K562 (cell line): ENCODE results near the gene PILRA. TPM values are rescaled to one million over a fixed set of nuclear protein-coding genes. Genes with fewer than 3 reads are reported as not detected.
"Not testable (repeated sequence)": the region's sequence is repeated elsewhere in the genome, so short reads cannot be mapped to it uniquely, and the experiment has no call there.

ENCODE experiments used
- FOXM1 ChIP-seq, 2 experiments: fragments of 450-650 bp in 1 of 2; sonication (generic) in 1 of 2; formaldehyde crosslinking in 1 of 2; IDR thresholded peaks; 2 replicates each; pipeline versions ENCODE4 v1.6.1 to v1.9.0; 2017 to 2022; ENCODE audit warnings: low read depth in 2 of 2, mild to moderate bottlenecking in 2 of 2, missing genetic modification reagents in 1 of 2, moderate library complexity in 1 of 2
- GATAD2A ChIP-seq: fragments of 450-650 bp; IDR thresholded peaks from 2 replicates; pipeline ENCODE4 v1.6.1; 2017
- GATAD2B ChIP-seq: fragments of 450-650 bp; IDR thresholded peaks from 2 replicates; pipeline ENCODE4 v1.6.1; 2017; ENCODE audit warnings: mild to moderate bottlenecking, borderline replicate concordance
- NFIC ChIP-seq: fragments of 450-650 bp; IDR thresholded peaks from 2 replicates; pipeline ENCODE4 v1.6.1; 2017; ENCODE audit warnings: mild to moderate bottlenecking, inconsistent platforms
- PHF8 ChIP-seq: fragments of 200-600 bp; sonication (generic); IDR thresholded peaks from 2 replicates; pipeline ENCODE4 v1.6.1; 2012; ENCODE audit warnings: mixed run types, mild to moderate bottlenecking, inconsistent platforms, low read length, moderate library complexity, borderline replicate concordance
- POLR2G ChIP-seq: fragments of 200-400 bp; formaldehyde crosslinking; IDR thresholded peaks from 2 replicates; pipeline ENCODE4 v1.6.1; 2017; ENCODE audit warnings: low read depth, mild to moderate bottlenecking, antibody characterized with exemption, low read length, moderate library complexity
- SIN3B ChIP-seq: fragments of 450-650 bp; IDR thresholded peaks from 2 replicates; pipeline ENCODE4 v1.6.1; 2017; ENCODE audit warnings: low read depth, mild to moderate bottlenecking, moderate library complexity
- SMAD4 ChIP-seq: fragments of 250-450 bp; sonication (Bioruptor Pico); conservative IDR thresholded peaks from 2 replicates; pipeline ENCODE4 v1.8.0; 2021; ENCODE audit warnings: inconsistent platforms, mild to moderate bottlenecking, moderate library complexity
- ZFX ChIP-seq: sonication (generic); formaldehyde crosslinking; IDR thresholded peaks from 2 replicates; pipeline ENCODE4 v1.8.0; 2022; ENCODE audit warnings: mild to moderate bottlenecking, missing genetic modification reagents, moderate library complexity
- polyA plus RNA-seq, 8 experiments: library from polyadenylated mRNA; depleted of rRNA in 4 of 8; stranded (reverse) in 5 of 8; unstranded in 3 of 8; fragments of >200 nt; fragmentation: Nextera tagmentation in 2 of 8; fragmentation: Illumina TruSeq in 1 of 8; extraction: Ambion mirVana in 2 of 8; extraction: Trizol in 1 of 8; gene quantifications; 2 replicates each; pipeline versions ENCODE4 v1.2.1 to v1.2.3, GENCODE V29; 2011 to 2014; ENCODE audit warnings: inconsistent platforms in 1 of 8, missing spikeins in 1 of 8
- total RNA-seq, 7 experiments: library from RNA; depleted of rRNA in 6 of 7; stranded (reverse); fragments of >200 nt in 6 of 7; fragmentation: Illumina TruSeq in 2 of 7; extraction: Trizol in 2 of 7; gene quantifications; 2 replicates each; pipeline versions ENCODE4 v1.2.1 to v1.2.3, GENCODE V29; 2011 to 2021; ENCODE audit warnings: low replicate concordance in 1 of 7
- TF ChIP-seq, protein P1 (sequence below): fragments of 450-650 bp; IDR thresholded peaks from 2 replicates; pipeline ENCODE4 v1.7.1; 2018; ENCODE audit warnings: mild to moderate bottlenecking, low read depth; ENCODE audit not compliant: partially characterized antibody
- TF ChIP-seq, protein P2 (sequence below), 2 experiments: fragments of 450-650 bp; IDR thresholded peaks; 2 replicates each; pipeline ENCODE4 v1.6.1; 2018; ENCODE audit warnings: mild to moderate bottlenecking in 2 of 2, low read depth in 1 of 2; ENCODE audit not compliant: partially characterized antibody in 2 of 2
- TF ChIP-seq, protein P3 (sequence below): sonication (generic); formaldehyde crosslinking; IDR thresholded peaks from 2 replicates; pipeline ENCODE4 v1.8.1; 2023; ENCODE audit warnings: mild to moderate bottlenecking, missing genetic modification reagents
- TF ChIP-seq, protein P4 (sequence below): sonication (generic); formaldehyde crosslinking; IDR thresholded peaks from 2 replicates; pipeline ENCODE4 v1.8.1; 2023; ENCODE audit warnings: mild to moderate bottlenecking, missing genetic modification reagents, moderate library complexity
- TF ChIP-seq, protein P5 (sequence below): sonication (generic); formaldehyde crosslinking; IDR thresholded peaks from 2 replicates; pipeline ENCODE4 v1.8.0; 2022; ENCODE audit warnings: missing genetic modification reagents, mild to moderate bottlenecking, moderate library complexity, borderline replicate concordance

The PILRA gene
- total and polyA plus RNA-seq, 9 of the 15 experiments (the other 6 are each of a cell fraction or from before 2014, with no cell fraction given), result 0.13 to 1.8 (median 0.62) TPM

DNA sequence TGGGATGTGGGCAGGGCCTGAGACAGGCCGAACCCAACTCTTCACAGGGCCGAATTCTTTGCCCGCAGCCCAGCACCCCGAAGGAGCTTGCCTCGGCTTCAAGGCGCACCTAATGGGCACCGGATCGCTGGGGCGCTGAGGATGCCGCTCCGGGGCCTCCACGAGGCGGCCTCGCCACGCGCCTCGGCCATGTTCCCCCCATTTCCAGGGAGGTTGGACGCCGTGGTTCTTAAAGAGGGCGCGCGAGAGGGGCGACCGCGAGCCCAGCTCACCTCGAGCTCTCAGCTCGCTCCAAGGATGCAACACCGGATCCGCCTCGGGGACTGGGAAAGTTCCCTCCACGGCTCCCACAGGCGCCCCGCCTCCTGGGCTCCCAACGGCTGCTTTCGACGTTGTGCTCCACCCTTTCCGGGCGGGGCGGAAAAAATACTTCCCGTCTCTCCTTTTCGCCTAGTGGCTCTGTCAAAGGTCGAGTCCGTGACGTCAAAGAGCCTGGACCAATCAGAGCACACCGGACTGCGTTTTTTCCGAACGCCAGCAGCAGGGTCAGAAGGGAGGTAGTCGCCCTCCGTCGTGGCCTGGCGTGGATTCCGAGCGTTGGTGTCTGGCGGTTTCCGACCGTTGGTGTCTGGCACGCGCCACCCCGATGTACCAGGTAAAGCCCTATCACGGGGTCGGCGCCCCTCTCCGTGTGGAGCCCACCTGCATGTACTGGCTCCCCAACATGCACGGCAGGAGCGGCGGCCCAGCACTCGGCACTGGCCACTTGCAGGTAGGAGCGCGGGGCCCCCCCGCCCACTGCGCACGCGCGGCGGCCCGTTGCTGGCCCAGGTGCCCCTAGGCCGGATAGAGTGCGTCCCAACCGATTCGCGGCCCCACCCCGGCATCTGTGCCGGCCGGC is 37.5 kb upstream of the PILRA start (continued):
- TF ChIP-seq, protein P1, sequence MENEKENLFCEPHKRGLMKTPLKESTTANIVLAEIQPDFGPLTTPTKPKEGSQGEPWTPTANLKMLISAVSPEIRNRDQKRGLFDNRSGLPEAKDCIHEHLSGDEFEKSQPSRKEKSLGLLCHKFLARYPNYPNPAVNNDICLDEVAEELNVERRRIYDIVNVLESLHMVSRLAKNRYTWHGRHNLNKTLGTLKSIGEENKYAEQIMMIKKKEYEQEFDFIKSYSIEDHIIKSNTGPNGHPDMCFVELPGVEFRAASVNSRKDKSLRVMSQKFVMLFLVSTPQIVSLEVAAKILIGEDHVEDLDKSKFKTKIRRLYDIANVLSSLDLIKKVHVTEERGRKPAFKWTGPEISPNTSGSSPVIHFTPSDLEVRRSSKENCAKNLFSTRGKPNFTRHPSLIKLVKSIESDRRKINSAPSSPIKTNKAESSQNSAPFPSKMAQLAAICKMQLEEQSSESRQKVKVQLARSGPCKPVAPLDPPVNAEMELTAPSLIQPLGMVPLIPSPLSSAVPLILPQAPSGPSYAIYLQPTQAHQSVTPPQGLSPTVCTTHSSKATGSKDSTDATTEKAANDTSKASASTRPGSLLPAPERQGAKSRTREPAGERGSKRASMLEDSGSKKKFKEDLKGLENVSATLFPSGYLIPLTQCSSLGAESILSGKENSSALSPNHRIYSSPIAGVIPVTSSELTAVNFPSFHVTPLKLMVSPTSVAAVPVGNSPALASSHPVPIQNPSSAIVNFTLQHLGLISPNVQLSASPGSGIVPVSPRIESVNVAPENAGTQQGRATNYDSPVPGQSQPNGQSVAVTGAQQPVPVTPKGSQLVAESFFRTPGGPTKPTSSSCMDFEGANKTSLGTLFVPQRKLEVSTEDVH, result peak; percentile 60
- peak; percentile 78 for TF ChIP-seq NFIC
- TF ChIP-seq, protein P2, sequence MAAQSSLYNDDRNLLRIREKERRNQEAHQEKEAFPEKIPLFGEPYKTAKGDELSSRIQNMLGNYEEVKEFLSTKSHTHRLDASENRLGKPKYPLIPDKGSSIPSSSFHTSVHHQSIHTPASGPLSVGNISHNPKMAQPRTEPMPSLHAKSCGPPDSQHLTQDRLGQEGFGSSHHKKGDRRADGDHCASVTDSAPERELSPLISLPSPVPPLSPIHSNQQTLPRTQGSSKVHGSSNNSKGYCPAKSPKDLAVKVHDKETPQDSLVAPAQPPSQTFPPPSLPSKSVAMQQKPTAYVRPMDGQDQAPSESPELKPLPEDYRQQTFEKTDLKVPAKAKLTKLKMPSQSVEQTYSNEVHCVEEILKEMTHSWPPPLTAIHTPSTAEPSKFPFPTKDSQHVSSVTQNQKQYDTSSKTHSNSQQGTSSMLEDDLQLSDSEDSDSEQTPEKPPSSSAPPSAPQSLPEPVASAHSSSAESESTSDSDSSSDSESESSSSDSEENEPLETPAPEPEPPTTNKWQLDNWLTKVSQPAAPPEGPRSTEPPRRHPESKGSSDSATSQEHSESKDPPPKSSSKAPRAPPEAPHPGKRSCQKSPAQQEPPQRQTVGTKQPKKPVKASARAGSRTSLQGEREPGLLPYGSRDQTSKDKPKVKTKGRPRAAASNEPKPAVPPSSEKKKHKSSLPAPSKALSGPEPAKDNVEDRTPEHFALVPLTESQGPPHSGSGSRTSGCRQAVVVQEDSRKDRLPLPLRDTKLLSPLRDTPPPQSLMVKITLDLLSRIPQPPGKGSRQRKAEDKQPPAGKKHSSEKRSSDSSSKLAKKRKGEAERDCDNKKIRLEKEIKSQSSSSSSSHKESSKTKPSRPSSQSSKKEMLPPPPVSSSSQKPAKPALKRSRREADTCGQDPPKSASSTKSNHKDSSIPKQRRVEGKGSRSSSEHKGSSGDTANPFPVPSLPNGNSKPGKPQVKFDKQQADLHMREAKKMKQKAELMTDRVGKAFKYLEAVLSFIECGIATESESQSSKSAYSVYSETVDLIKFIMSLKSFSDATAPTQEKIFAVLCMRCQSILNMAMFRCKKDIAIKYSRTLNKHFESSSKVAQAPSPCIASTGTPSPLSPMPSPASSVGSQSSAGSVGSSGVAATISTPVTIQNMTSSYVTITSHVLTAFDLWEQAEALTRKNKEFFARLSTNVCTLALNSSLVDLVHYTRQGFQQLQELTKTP (IDR thresholded peaks at IDR 0.05; ENCODE audit: low read depth in 1 of 2, partially characterized antibody in 2 of 2), result peak in 1 of 2 experiments; percentile 21
- peak; percentile 97 for TF ChIP-seq ZFX (CRISPR knock-in tag)
- TF ChIP-seq, protein P3, sequence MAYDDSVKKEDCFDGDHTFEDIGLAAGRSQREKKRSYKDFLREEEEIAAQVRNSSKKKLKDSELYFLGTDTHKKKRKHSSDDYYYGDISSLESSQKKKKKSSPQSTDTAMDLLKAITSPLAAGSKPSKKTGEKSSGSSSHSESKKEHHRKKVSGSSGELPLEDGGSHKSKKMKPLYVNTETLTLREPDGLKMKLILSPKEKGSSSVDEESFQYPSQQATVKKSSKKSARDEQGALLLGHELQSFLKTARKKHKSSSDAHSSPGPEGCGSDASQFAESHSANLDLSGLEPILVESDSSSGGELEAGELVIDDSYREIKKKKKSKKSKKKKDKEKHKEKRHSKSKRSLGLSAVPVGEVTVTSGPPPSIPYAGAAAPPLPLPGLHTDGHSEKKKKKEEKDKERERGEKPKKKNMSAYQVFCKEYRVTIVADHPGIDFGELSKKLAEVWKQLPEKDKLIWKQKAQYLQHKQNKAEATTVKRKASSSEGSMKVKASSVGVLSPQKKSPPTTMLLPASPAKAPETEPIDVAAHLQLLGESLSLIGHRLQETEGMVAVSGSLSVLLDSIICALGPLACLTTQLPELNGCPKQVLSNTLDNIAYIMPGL (CRISPR knock-in tag), result peak; percentile 58; the same call in 1 of the 2 replicates
- peak; percentile 46; the same call in 1 of the 2 replicates for TF ChIP-seq GATAD2A
- TF ChIP-seq POLR2G, result peak; percentile 96
- peak; percentile 41; the same call in 1 of the 2 replicates for TF ChIP-seq GATAD2B
- peak; percentile 66 for TF ChIP-seq SMAD4
- TF ChIP-seq, protein P4, sequence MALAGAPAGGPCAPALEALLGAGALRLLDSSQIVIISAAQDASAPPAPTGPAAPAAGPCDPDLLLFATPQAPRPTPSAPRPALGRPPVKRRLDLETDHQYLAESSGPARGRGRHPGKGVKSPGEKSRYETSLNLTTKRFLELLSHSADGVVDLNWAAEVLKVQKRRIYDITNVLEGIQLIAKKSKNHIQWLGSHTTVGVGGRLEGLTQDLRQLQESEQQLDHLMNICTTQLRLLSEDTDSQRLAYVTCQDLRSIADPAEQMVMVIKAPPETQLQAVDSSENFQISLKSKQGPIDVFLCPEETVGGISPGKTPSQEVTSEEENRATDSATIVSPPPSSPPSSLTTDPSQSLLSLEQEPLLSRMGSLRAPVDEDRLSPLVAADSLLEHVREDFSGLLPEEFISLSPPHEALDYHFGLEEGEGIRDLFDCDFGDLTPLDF (CRISPR knock-in tag), result peak; percentile 58; the same call in 1 of the 2 replicates
- peak; percentile 92 for TF ChIP-seq SIN3B
- peak; percentile 85 for TF ChIP-seq FOXM1 (IDR thresholded peaks at IDR 0.05; ENCODE audit: low read depth)
- TF ChIP-seq FOXM1 (CRISPR knock-in tag; IDR thresholded peaks at IDR 0.05; ENCODE audit: low read depth), result not testable (repeated sequence)
- TF ChIP-seq PHF8, result peak; percentile 77
- TF ChIP-seq, protein P5, sequence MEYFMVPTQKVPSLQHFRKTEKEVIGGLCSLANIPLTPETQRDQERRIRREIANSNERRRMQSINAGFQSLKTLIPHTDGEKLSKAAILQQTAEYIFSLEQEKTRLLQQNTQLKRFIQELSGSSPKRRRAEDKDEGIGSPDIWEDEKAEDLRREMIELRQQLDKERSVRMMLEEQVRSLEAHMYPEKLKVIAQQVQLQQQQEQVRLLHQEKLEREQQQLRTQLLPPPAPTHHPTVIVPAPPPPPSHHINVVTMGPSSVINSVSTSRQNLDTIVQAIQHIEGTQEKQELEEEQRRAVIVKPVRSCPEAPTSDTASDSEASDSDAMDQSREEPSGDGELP (CRISPR knock-in tag), result peak; percentile 80
